HCEC 1CT (cell line): ENCODE results near the gene DDC.
"Not testable (repeated sequence)": the region's sequence is repeated elsewhere in the genome, so short reads cannot be mapped to it uniquely, and the experiment has no call there.

Experiments used
- DNase-seq: peaks from one replicate; pipeline ENCODE4 v3.0.0-alpha.2; 2017

Gene DDC

GRCh38 chr7:50554431-50555322 lies 10.5 kb downstream of the DDC start:
- no peak for DNase-seq

GRCh38 chr7:50553973-50554372 lies 11.2 kb downstream of the DDC start:
- no peak for DNase-seq

- DNase-seq, result peak; percentile 30
Measured at GRCh38 chr7:50552921-50553320, 12.3 kb downstream of the DDC start.

- DNase-seq, result no peak
Measured at GRCh38 chr7:50552139-50552538, 13.1 kb downstream of the DDC start.

GRCh38 chr7:50545613-50546012 lies 19.6 kb downstream of the DDC start:
- DNase-seq, result not testable (repeated sequence)

- DNase-seq, result no peak
Measured at GRCh38 chr7:50544992-50545391, 20.2 kb downstream of the DDC start.

- DNase-seq, result no peak
Measured at GRCh38 chr7:50543776-50544442, 21.3 kb downstream of the DDC start.

- DNase-seq, result no peak
Measured at GRCh38 chr7:50542132-50542531, 23.1 kb downstream of the DDC start.

- DNase-seq, result no peak
Measured at GRCh38 chr7:50540785-50541579, 24.2 kb downstream of the DDC start.

- DNase-seq, result no peak
Measured at GRCh38 chr7:50539725-50540124, 25.5 kb downstream of the DDC start.

- no peak for DNase-seq
Measured at GRCh38 chr7:50538478-50538877, 26.7 kb downstream of the DDC start.

GRCh38 chr7:50537417-50537816 lies 27.8 kb downstream of the DDC start:
- DNase-seq, result no peak

GRCh38 chr7:50535291-50535711 lies 29.9 kb downstream of the DDC start:
- DNase-seq, result peak; percentile 88

GRCh38 chr7:50534690-50535290 lies 30.4 kb downstream of the DDC start:
- DNase-seq, result peak; percentile 98

GRCh38 chr7:50533866-50534265 lies 31.3 kb downstream of the DDC start:
- no peak for DNase-seq

GRCh38 chr7:50531928-50532327 lies 33.3 kb downstream of the DDC start:
- peak; percentile 52 for DNase-seq

- peak; percentile 49 for DNase-seq
Measured at GRCh38 chr7:50531401-50531911, 33.7 kb downstream of the DDC start.

GRCh38 chr7:50530766-50531165 lies 34.4 kb downstream of the DDC start:
- DNase-seq, result no peak

GRCh38 chr7:50529093-50529862 lies 35.9 kb downstream of the DDC start:
- no peak for DNase-seq

- DNase-seq, result no peak
Measured at GRCh38 chr7:50528266-50529092, 36.7 kb downstream of the DDC start.

GRCh38 chr7:50519350-50519749 lies 45.9 kb downstream of the DDC start:
- DNase-seq, result not testable (repeated sequence)
